Omental fat pad (tissue), 4 donors: ENCODE data around the gene TAP2. TPM values are rescaled to one million over a fixed set of nuclear protein-coding genes. Genes with fewer than 3 reads are reported as not detected.

ENCODE experiments used
- ATAC-seq: fragments of 150-250 bp; one replicate; pipeline ENCODE4 v1.9.1; 2016; ENCODE audit warnings: mild to moderate bottlenecking, moderate library complexity; ENCODE audit not compliant: low FRiP score
- DNase-seq: peaks from one replicate; pipeline ENCODE4 v3.0.0-alpha.2; 2019; ENCODE audit warnings: low spot score
- total RNA-seq, 4 donors: library from RNA; depleted of rRNA; stranded (reverse); fragments of >200 nt; gene quantifications; one replicate each; pipeline ENCODE4 v1.1.0, GENCODE V29; 2016
- TF ChIP-seq, protein P1 (sequence below), 3 donors: fragments of 450-650 bp; IDR thresholded peaks; one replicate each; pipeline ENCODE4 v1.5.1; 2016 to 2017; ENCODE audit warnings: antibody characterized with exemption in 3 of 3, mild to moderate bottlenecking in 3 of 3, moderate library complexity in 2 of 3

TAP2 gene
- total RNA-seq, 4 donors from 2014 or later, result 10.1 to 54.5 (median 20.0) TPM

- TF ChIP-seq, protein P1, sequence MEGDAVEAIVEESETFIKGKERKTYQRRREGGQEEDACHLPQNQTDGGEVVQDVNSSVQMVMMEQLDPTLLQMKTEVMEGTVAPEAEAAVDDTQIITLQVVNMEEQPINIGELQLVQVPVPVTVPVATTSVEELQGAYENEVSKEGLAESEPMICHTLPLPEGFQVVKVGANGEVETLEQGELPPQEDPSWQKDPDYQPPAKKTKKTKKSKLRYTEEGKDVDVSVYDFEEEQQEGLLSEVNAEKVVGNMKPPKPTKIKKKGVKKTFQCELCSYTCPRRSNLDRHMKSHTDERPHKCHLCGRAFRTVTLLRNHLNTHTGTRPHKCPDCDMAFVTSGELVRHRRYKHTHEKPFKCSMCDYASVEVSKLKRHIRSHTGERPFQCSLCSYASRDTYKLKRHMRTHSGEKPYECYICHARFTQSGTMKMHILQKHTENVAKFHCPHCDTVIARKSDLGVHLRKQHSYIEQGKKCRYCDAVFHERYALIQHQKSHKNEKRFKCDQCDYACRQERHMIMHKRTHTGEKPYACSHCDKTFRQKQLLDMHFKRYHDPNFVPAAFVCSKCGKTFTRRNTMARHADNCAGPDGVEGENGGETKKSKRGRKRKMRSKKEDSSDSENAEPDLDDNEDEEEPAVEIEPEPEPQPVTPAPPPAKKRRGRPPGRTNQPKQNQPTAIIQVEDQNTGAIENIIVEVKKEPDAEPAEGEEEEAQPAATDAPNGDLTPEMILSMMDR (IDR thresholded peaks at IDR 0.05), result no peak
- DNase-seq, result no peak
- ATAC-seq, result peak; percentile 49
These were observed 16.0 kb upstream of the TAP2 start for GRCh38 chr6:32854376-32855178.

DNA sequence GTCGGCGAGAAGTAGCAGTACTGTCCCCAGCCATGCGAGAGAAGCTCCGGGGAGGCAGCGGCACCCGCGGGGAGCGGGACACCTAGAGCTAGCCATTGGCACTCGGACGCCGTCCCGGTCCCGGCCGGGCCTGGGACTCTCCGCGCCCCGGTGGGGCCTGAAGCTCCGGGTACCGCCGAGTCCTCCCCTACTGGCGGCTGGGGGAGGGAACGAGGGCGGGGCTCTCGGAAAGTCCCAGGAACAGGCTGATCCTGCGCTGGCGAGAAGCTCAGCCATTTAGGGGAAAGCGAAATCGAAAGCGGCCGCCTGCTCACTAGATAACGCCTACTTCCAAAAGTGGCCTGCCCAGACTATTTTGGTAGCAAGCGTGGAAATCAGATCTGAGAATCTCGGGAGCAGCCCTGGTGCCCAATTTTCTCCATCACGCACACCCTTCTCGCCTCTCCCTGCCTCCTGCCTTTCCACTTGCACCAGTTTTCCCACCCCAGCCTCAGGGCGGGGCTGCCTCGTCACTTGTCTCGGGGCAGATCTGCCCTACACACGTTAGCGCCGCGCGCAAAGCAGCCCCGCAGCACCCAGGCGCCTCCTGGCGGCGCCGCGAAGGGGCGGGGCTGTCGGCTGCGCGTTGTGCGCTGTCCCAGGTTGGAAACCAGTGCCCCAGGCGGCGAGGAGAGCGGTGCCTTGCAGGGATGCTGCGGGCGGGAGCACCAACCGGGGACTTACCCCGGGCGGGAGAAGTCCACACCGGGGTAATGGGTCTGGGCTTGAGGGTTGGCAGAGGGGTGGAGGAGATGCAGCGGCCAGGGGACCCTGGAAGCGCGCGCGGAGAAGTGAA is 15.2 kb upstream of the TAP2 start, which contains the start of the genes PSMB9 and TAP1:
TSS of gene PSMB9 (plus strand) at position 652 of the 835 bp plus-strand sequence. CDS start at position 690, 38 bp downstream.
TSS of gene TAP1 (minus strand) at position 164 of the 835 bp plus-strand sequence. CDS start at position 96, 68 bp downstream.
- peak; percentile 96 for ATAC-seq
- TF ChIP-seq, protein P1 (IDR thresholded peaks at IDR 0.05), result peak in 1 of 3 donors; percentile 50

DNA sequence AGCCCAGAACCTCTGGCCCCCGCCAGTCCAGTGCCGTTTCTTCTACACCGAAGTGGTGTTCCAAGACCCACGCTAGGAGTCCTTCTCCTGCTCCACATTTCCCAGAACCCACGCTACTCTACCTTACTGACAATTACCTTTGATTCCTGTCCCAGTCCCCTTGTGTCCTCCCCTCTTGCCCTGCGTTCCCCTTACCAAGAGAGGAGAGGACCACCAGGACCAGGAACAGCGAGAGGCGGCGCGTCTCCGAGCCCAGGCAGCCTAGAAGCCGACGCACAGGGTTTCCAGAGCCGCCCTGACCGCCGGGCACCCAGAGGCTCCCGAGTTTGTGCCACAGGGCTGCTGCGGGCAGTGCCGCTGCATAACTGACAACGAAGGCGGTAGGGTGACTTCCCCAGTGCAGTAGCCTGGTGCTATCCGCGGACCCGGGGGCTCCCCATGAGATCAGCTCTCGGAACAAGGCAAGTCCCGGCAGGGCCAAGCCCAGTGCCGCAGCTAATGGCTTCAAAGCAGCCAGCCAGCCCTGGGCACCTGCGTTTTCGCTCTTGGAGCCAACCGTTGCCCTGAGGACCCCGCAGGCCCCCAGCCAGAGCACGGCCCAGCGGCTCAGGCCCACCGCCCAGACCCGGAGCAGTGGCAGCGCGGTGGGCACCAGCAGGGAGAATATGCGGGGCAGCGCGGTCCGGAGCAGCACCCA is 14.5 kb upstream of the TAP2 start:
- no peak for DNase-seq
- peak; percentile 37 for ATAC-seq
- TF ChIP-seq, protein P1 (IDR thresholded peaks at IDR 0.05), result no peak

More for the DNA sequence above, 15.2 kb upstream of the TAP2 start, which contains the start of the genes PSMB9 and TAP1:
- peak; percentile 79 for DNase-seq

DNA sequence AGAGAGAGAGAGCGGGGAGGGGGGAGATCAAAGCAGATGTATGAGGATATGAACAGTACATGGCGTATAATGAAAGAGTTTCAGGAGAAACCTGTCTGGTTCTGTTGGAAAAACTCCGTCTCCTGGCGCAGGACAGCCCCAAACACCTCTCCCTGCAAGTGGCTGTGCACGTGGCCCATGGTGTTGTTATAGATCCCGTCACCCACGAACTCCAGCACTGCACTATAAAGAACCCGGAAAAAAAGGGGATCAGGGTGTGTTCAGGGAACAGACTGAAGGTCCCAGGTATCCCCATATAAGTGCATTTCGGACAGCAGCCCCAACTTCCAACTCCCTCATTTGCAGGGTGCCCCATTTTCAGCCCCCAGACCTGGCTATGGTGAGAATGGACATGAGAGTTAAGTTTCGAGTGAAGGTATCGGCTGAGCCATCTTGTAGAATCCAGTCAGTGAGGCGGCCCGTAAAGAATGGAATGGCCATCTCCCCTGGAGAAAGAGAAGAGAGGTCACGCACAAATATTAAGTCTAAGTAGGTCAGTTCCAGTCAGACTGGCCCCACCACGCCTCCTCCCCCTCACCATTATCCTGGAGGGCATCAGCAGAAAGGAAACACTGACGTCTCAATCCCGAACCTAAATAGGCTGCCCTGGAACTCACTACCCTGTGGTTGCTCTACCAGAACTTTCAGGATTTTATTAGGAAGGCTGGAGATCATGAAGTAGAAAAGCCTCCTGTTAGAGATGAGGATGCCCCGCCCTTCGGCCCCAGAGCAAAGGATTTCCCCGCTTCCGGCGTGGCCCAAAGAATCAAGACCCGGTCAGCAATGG is 13.7 kb upstream of the TAP2 start:
- DNase-seq (no peak), ATAC-seq (no peak)
- TF ChIP-seq, protein P1 (IDR thresholded peaks at IDR 0.05), result no peak

- no peak for ATAC-seq
- TF ChIP-seq, protein P1 (IDR thresholded peaks at IDR 0.05), result no peak
- no peak for DNase-seq
These were observed 12.5 kb upstream of the TAP2 start for GRCh38 chr6:32851025-32851424.

DNA sequence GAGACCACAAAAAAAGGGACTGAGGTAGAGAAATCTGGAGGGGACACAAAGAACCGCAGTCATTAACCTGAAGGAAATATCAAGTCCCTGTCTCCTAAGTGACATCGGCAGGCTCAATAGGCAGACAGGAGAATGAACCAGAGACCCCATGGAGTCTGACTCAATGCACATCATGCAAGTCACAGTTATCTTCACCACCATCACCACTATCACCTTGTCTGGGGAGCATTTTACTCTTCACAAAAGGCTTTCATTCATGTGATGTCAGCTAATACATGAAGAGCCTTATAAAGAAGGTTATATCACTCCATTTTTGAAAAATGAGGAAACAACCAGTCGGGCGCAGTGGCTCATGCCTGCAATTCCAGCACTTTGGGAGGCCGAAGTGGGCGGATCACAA is 10.6 kb upstream of the TAP2 start:
- ATAC-seq, result no peak
- DNase-seq, result no peak
- TF ChIP-seq, protein P1 (IDR thresholded peaks at IDR 0.05), result no peak
